ENCODE data around the gene SOCS3. TPM values are rescaled to one million over a fixed set of nuclear protein-coding genes. Genes with fewer than 3 reads are reported as not detected.

SOCS3 gene
- polyA plus RNA-seq, 12 donors: 6.8 to 100 (median 18.8) TPM; not detected in 1

DNA sequence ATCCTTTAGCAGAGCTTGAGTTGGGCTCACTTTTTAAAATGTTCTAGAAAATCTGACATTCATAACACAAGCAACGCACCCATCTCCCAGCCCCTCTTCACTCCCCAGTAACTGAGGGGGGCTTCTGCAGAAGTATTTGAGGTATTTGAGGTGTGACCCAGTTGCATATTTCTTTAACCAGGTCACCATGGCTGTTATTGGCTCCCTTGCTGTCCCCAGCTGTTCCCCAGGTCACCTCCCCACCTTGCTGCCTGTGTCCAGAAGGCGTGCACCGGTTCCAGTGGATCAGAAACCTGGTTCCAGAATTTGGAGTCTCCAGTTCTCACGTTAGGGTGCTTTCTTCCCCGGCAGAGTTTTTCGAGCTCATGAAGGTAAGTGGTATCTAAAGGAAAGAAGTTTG lies 32.4 kb upstream of the SOCS3 start:
- DNase-seq: no peak

DNA sequence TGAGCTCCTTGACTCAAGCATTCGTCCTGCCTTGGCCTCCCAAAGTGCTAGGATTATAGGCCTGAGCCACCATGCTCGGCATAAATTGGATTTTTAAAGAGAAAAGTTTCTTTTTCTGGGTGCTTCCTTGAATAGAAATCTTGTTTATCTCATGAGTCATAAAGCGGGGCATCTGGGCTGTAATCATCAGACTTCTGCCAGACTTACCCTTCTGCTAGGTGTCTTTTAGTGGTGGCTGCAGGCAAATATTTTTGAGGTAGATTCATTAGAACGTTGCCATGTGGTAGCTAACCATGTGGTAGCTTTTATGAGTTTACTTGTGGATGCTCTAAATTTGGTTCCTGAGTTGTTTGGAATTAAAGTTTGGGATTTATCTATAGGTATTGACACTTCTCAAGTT lies 32.0 kb upstream of the SOCS3 start:
- DNase-seq: no peak

DNA sequence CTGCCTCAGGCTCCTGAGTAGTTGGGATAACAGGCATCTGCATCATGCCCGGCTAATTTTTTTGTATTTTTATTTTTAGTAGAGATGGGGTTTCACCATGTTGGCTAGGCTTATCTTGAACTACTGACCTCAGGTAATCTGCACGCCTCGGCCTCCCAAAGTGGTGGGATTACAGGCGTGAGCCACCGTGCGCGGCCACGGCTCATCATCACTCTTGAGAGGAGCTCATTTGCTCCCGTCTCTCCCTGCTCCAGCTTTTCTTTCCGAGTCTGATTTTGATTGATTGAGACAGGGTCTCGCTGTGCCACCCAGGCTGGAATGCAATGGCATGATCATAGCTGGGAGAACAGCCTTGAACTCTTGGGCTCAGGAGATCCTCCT lies 31.2 kb upstream of the SOCS3 start:
- DNase-seq: no peak

DNA sequence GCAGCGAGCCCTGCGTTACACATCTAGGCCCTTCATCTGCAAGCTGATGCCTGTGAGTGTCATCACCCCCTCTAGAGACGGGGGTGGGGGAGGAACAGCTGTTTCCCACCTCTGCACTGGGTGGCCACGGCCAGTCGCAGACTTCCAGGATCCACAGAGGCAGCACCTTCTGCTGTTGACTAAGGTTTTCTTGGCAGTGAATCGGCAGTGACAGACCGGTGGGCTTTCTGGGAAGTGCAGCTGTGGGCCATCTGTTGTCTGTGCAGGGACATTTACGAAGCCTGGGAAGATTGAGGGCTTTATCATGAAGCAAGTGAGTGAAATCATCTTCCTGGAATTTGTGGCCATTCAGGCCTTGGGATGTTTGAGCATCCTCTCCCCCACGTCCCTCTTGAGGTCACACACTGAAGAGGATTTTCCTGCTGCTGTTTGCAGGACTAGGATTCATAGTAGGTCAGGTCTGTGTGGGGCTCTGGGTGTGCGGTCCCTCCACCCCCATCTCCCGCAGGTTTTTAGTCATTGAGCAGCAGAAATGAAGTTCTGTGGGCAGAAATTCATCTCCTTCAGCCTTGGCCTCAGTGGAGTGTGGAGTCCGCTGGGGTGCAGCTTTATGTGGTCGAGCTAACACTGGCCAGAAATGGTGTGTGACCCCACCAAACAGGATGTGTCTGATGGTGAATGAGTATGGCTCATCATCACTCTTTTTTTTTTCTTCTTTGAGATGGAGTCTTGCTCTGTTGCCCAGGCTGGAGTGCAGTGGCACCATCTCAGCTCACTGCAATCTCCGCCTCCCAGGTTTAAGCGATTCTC lies 30.6 kb upstream of the SOCS3 start:
- no peak for DNase-seq

DNA sequence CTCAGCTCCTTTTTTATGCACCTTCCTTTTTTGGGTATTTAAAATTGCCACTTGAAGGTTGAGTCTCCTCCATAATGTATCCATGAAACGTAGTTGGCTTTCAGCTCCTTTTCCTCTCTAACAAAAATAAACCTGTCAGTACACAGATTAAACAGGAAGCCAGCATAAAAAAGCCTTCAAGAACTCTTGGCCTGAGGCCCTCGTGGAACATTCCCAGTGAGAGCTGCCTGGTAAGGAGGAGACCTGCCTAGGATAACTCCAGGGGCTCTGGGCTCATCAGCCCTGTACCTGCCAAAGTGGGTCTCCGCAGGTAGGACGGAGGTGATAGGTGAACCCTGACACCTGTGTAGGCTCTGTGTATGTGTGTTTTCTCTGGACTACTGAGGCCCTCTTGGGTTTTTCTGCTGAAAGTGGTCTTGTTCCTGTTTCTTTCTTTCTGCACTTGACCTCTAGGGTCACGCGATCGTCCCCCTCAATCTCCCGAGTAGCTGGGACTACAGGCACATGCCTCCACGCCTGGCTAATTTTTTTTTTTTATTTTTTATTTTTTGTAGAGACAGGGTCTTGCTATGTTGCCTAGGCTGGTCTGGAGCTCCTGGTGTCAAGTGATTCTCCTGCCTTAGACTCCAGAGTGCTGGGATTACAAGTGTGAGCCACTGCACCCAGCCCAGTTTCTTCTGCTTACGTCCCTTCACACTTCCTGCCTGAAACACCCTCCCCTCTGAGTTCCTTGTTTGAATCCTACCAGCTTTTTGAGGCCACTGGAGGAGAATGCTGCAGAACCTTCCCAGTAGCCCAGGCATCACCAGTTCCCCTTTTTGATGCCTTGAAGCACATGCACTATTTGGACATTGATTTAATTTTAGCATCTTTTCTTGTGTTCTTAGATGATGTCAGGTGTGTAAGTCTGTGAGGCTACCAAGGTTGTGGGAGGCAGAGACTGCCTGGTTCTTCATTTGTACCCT lies 28.4 kb upstream of the SOCS3 start:
- DNase-seq: no peak

DNA sequence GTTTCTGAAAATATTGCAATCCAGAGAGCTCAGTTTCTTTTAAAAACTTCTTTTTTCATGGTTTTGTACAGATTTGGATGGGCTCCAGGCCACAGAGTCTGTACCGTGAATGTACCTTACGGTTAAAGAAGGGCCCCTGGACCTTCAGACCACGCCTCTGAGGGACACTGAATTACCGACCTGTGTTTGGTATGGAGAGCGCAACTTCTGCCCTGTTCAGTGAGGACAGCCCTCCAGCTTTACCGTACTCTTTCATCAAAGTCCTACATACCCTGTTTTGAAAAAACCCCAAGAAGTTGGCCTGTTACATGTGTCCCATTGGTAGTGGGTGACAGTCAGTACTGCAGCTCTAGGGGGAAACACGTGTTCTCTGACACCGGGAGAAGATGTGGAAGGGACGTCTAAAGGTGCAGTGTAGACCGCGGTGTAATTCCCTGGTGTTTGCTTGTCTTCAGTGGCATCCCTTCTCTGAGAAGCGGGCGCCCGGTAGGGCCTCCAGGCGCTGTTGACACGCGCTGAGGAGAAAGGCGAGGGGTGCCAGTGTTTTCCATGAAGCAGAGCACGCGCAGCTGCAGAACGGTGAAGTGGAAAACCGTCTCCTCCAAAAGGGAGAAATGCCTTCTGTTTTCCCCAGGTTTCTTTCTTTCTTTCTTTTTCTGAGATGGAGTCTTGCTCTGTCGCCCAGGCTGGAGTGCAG lies 24.8 kb upstream of the SOCS3 start:
- no peak for DNase-seq

DNA sequence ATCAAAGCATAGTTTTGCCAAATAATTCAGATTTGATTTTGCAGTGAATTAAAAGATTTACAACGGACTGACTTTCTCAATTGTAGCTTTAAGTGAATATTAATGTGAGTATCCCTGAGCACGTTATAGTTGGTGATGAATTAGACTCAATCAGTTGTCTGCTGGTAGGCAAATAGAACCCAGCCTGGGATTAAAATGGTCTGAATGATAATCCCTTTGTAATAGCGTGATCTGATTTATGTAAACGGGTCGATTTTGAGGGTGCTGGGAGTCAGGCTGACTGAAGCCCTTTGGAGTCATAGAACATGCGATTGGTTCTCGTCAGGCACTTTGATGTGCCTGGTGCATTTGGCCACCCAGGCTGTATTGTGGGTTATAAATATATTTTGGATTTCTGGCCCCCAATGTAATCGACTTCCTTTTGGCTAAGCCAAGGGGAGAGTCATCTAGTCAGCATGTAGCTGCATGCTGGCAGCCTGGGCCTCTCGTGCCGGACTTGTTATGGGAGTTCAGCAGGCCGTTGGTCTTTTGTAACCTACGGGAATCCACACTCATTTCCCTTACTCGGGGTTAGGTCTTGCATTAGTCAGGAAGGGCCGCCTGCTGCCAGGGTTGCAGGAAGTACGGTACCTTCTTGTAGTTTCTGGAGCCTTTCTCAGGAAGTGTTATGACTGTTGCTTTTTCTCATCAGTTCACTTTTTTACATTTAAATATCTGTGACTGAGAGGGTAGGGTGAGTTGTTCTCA lies 24.0 kb upstream of the SOCS3 start:
- DNase-seq: no peak

DNA sequence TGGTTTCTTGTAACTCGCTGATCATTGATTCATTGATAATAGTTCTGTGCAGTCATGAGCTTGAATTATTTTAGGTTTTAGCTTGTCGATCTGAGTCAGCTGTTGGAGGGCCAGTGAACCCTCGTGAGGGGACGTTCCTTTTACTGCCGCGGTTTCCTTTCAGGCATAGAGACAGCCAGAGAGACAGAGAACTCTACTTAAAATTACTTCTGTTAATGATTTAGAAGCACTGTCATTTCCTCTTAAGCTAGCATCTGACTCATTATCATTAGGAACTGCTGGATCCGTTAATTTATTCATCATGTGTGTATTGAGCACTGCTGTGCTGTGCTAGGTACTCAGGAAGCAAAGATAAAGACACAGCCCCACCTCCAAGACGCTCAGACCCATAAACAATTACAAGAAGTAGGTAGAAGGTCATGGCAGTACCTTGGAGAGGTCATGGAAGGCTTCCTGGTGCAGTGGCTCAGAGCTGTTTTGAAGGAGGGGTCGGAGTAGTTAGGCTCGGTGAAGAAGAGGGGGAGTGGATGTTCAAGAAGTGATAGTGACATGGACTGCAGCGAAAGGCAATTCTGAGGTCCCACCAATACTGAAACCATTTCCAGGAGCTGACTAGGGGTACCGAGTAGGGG lies 21.8 kb upstream of the SOCS3 start:
- DNase-seq: no peak

DNA sequence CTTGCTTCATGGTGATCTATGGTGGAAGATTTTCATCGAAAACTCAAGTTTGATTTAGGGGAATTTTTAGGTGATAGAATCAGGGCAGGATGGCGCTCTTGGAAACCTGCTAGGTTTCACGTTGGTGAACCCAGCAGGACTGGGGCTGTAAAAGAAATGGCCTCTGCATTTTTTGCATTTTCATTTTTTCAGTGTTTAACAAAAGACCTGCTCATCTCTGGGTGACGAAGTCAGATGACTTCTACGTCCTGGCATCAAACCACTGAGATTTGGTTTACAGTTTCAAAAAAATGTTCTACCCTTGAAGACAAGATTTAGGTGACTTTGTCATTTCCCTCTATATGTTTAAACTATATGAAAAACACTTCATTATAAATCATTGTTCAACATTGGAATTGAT lies 20.5 kb upstream of the SOCS3 start:
- DNase-seq: no peak

DNA sequence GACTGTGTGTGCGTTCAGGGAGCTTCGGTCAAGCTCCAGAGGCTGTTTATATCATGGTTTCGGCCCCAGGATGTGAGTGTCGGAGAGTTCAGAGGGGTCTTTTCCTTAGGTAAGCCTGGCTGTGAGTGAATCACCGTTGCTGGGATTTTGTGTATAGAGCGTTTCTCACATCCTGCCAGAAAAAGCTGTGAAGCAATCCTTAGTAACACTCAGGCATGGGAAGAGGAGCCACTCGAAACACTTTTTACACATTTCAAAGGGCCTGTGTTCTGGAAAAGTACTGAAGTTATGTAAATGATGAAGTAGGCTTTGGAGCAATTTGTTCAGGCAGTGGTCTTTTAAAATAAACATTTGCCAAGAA lies 19.2 kb upstream of the SOCS3 start:
- DNase-seq: no peak

DNA sequence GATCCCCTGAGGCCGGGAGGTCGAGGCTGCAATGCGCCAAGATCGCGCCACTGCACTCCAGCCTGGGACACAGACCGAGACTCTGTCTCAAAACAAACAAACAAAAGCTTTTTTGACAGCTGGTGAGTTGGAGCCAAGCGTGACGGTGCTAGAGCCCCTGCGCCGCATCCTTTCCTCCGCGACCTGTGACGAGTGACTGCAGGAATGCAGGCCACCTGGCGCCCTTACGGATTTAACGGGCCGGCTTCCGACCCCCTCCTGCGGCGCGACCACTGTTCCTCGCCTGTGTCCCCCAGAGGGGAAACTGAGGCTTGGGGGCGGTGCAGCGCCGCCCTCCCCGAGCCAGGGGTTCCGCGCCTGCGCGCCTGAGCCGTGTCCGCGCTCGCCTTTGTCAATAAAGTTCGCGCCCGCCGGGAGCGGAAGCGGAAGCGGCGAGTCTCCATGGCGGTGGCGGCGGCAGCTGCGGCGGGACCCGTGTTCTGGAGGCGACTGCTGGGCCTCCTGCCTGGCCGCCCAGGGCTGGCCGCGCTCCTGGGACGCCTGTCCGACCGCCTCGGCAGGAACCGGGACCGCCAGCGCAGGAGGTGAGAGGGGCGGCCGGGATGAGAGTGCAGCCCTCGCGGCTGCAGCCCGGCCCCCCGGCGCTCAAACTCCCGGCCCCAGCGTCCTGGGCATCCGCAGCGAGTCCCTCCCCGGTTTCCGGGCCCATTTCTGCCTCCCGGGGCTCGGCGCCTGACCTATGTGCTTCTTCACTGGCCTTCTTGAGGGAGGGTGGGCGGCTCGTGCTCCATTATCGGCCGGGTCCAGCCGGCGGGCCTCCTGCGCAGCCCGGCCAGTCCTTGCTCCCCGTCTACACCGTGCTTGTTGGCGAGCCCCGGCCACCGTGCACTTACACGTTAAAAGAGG lies 18.6 kb upstream of the SOCS3 start, which contains the start of gene PGS1:
Gene PGS1, plus strand, starts transcription at position 425 of the 906 bp plus-strand sequence. Its CDS starts 17 bp downstream, at position 442.
- peak; percentile 78 for DNase-seq

DNA sequence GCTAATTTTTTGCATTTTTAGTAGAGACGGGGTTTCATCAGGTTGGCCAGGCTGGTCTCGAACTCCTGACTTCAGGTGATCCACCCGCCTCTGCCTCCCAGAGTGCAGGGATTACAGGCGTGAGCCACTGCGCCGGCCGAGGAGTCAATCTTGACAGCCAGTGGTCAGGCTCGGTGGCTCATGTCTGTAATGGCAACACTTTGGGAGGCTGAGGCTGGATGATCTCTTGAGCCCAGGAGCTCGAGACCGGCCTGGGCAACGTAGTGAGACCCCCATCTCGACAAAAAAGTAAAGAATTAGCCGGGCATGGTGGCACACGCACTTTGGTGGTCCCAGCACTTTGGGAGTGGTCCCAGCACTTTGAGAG lies 18.0 kb upstream of the SOCS3 start:
- no peak for DNase-seq

DNA sequence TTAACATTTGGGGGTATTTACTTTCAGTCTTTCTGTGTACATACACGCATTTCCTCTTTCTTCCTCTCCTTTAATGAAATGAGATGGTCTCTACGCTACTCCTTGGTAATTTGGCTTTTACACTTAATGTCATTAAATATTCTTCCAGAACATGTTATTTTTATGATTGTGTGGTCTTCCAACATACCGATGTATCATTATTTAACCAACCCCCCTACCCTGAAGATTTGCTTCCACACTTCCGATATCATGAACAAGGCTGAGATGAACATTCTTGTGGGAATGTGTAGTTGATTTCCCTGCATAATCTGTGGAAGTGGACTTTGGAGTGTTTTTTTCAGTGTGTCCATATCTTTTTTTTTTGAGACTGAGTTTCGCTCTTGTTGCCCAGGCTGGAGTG lies 16.3 kb upstream of the SOCS3 start:
- DNase-seq: no peak

DNA sequence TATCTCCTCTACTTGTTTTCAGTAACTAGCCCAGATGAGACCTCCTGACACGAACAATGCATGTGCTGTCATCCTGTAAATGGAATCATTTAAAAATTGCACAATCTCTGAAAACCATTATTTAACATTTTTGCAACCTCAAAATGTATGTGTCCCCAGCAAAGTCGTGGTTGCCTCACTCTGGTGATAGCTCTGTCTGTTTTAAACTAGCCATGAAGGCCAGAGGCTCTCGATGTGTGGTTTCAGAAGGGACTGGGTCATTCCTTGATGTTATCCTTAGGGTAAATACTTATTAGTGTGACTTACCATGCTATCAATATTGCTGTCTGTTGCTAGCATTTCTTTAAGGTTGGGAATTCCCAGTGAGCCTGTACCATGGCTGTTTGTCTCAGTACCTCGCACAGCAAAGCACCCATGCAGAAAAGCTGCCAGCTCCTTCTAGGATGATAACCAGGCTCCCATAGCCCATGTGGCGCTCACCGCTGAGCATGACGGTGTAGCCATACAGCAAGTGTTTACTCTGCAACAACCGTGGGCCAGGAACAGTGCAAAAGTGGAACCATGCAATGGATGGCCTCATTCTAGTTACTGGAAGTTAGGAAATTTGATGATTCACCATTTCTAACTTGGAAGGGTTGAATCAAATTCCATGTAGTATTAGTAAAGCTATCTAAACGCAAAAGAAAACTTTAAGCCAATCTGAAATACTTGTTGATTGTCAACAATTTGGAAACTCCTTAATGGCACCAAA lies 15.7 kb upstream of the SOCS3 start:
- DNase-seq: no peak

DNA sequence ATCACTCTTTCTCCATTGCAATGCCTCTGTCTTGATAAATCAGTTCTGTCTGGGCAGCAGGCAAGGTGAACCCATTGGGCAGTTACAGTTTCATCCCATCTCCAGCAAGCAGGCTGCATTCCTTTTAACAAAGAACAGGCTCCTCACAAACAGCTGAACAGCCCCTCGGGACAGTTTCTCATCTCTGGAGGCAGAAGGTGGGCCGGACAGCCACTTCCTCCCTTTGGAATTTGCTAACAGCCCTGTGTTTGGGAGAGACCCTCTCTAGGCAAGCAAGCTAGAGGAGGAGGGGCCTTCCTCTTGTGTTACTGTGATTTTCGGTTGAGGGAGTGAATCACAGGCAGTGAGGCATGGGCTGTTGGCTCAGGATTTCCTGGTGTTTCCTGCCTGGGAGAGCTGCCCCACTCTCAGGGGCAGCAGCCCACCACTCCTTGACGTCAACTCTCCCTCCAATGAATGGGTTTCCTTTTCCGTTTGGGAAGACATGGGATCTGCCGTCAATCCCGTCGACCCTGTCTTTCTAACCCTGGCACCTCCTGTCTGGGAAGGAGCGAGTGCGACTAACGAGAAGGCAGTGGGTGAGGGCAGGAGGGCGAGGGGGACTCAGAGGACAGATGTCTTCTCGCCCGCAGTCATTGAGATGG lies 14.9 kb upstream of the SOCS3 start:
- no peak for DNase-seq

DNA sequence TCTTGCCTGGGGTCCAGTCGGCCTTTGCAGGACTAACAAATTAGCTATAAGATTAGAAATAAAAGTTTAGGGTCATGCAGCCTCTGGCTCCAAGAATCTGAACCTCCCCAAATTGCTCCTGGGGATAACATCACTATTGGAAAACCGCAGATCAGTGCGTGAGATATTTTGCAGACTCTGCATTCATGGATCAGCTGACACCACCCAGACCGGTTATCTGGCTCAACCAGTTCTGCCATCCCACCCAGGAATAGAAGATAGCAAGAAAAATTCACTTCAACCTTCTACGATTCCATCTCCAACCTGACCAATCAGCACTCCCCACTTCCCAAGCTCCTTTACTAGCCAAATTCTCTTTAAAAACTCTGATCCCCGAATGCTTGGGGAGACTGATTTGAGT lies 14.3 kb upstream of the SOCS3 start:
- DNase-seq: no peak

DNA sequence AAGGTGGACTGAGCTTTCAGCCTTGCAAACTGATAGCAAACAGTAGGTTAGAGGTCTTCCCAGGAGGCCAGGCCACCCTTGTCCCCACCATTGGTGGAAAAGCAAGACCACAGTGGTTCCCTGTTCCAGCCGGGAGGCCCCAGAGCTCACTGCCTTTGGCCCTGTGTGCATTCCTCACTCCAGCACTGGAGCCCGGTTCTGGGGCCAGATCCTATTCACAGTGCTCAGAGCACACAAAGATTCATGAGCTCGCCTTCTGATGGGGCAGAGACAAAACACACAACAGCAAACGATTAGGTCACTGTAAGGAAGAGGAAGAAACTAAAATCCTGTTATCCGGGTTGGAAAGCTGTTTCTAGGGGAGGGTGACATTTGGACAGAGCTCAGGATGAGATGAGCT lies 13.0 kb upstream of the SOCS3 start:
- DNase-seq: no peak

DNA sequence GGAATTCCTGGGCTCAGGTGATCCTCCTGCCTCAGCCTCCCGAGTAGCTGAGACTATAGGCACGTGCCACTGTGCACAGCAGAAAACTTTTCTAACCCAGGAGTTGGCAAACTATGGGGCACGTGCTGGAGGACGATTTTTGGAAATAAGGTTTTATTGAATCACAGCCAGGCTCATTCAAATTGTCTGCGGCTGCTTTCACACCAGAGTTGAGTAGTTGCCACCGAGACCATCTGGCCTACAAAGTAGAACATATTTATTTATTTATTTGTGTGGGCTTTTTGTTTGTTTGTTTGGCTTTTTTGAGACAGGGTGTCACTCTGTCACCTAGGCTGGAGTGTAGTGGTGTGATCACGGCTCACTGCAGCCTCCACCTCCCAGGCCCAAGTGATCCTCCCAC lies 11.2 kb upstream of the SOCS3 start:
- DNase-seq: no peak
